ENCODE results near the gene CCDC51. TPM values are rescaled to one million over a fixed set of nuclear protein-coding genes. Genes with fewer than 3 reads are reported as not detected.

CCDC51 gene
- total and polyA plus RNA-seq, 2 experiments from 2014 or later = 20.8 to 24.1 TPM

DNA sequence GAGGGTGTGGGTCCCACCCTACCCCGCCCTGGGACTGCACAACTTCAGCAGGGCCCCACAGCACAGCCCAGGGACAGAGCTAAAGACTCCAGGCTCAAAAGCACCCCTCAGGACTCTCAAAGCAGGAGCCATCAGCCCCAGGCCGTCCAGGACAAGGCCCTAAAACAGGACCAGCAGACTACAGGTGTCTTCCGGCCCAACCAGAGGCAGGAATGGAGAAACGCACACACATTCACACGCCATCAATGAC is 32.7 kb upstream of the CCDC51 start (continued):
- TF ChIP-seq, protein P1, sequence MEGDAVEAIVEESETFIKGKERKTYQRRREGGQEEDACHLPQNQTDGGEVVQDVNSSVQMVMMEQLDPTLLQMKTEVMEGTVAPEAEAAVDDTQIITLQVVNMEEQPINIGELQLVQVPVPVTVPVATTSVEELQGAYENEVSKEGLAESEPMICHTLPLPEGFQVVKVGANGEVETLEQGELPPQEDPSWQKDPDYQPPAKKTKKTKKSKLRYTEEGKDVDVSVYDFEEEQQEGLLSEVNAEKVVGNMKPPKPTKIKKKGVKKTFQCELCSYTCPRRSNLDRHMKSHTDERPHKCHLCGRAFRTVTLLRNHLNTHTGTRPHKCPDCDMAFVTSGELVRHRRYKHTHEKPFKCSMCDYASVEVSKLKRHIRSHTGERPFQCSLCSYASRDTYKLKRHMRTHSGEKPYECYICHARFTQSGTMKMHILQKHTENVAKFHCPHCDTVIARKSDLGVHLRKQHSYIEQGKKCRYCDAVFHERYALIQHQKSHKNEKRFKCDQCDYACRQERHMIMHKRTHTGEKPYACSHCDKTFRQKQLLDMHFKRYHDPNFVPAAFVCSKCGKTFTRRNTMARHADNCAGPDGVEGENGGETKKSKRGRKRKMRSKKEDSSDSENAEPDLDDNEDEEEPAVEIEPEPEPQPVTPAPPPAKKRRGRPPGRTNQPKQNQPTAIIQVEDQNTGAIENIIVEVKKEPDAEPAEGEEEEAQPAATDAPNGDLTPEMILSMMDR (conservative IDR thresholded peaks at IDR 0.05; ENCODE audit: low read depth in 2 of 2) = no peak

- no peak for ATAC-seq
- Histone ChIP-seq H3F3A (replicated peaks; ENCODE audit: low read depth) (peaks cover 18% of the 10 kb centered on the region), H3K4me1 (ENCODE audit: insufficient read depth) (peaks cover 18% of the 10 kb centered on the region), H3K9me2 (ENCODE audit: insufficient read depth) (no peaks in the 10 kb centered on the region), H3K36me3 (ENCODE audit: insufficient read depth) (peaks cover 9% of the 10 kb centered on the region; the same call in 1 of the 2 replicates), H3K4me2 (no peak overlapping the region), H2AFZ (no peak overlapping the region), H3K27me3 (ENCODE audit: insufficient read depth) (no peaks in the 10 kb centered on the region), H3K79me2 (replicated peaks; ENCODE audit: insufficient read depth) (peaks cover 24% of the 10 kb centered on the region), H3K4me3 (no peak overlapping the region), H4K20me1 (replicated peaks; ENCODE audit: insufficient read depth) (no peaks in the 10 kb centered on the region), H3K27ac (ENCODE audit: low read depth) (0 out of 2 replicates have a peak overlapping the region, but pooled peaks have one; percentile 59)
- Mint-ChIP-seq H3K9me3 (peaks cover 4% of the 10 kb centered on the region), H3K4me1 (peaks cover 40% of the 10 kb centered on the region), H3K4me3 (no peak overlapping the region; the same call in 2 of the 3 replicates), H3K36me3 (ENCODE audit: low read depth) (peaks cover 41% of the 10 kb centered on the region), H3K27me3 (ENCODE audit: insufficient read depth, low read depth, poor library complexity) (peaks cover 29% of the 10 kb centered on the region), H3K27ac (peak overlapping the region; percentile 66)
- DNase-seq (ENCODE audit: low spot score) = no peak
- TF ChIP-seq CREB1 (CRISPR knock-in tag; IDR thresholded peaks at IDR 0.05; ENCODE audit: low read depth) = no peak
- TF ChIP-seq EZH2phosphoT487 (IDR thresholded peaks at IDR 0.05; ENCODE audit: unreplicated experiment) = no peak
- TF ChIP-seq, protein P2, sequence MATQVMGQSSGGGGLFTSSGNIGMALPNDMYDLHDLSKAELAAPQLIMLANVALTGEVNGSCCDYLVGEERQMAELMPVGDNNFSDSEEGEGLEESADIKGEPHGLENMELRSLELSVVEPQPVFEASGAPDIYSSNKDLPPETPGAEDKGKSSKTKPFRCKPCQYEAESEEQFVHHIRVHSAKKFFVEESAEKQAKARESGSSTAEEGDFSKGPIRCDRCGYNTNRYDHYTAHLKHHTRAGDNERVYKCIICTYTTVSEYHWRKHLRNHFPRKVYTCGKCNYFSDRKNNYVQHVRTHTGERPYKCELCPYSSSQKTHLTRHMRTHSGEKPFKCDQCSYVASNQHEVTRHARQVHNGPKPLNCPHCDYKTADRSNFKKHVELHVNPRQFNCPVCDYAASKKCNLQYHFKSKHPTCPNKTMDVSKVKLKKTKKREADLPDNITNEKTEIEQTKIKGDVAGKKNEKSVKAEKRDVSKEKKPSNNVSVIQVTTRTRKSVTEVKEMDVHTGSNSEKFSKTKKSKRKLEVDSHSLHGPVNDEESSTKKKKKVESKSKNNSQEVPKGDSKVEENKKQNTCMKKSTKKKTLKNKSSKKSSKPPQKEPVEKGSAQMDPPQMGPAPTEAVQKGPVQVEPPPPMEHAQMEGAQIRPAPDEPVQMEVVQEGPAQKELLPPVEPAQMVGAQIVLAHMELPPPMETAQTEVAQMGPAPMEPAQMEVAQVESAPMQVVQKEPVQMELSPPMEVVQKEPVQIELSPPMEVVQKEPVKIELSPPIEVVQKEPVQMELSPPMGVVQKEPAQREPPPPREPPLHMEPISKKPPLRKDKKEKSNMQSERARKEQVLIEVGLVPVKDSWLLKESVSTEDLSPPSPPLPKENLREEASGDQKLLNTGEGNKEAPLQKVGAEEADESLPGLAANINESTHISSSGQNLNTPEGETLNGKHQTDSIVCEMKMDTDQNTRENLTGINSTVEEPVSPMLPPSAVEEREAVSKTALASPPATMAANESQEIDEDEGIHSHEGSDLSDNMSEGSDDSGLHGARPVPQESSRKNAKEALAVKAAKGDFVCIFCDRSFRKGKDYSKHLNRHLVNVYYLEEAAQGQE (IDR thresholded peaks at IDR 0.05; ENCODE audit: unreplicated experiment) = no peak
- no peak for TF ChIP-seq POLR2AphosphoS5 (IDR thresholded peaks at IDR 0.05; ENCODE audit: low read depth)
- TF ChIP-seq ZNF331 (CRISPR knock-in tag; IDR thresholded peaks at IDR 0.05; ENCODE audit: low read depth) = no peak
- no peak for TF ChIP-seq EZH2 (IDR thresholded peaks at IDR 0.05; ENCODE audit: low read depth, unreplicated experiment)
- TF ChIP-seq JUNB (IDR thresholded peaks at IDR 0.05; ENCODE audit: unreplicated experiment) = no peak
- TF ChIP-seq STAT1 (IDR thresholded peaks at IDR 0.05; ENCODE audit: unreplicated experiment) = no peak
- no peak for TF ChIP-seq ZNF114 (CRISPR knock-in tag; IDR thresholded peaks at IDR 0.05)
- no peak for TF ChIP-seq NANOG (IDR thresholded peaks at IDR 0.05; ENCODE audit: borderline replicate concordance)
- TF ChIP-seq, protein P1 (conservative IDR thresholded peaks at IDR 0.05; ENCODE audit: low read depth in 2 of 2) = no peak
- TF ChIP-seq, protein P3, sequence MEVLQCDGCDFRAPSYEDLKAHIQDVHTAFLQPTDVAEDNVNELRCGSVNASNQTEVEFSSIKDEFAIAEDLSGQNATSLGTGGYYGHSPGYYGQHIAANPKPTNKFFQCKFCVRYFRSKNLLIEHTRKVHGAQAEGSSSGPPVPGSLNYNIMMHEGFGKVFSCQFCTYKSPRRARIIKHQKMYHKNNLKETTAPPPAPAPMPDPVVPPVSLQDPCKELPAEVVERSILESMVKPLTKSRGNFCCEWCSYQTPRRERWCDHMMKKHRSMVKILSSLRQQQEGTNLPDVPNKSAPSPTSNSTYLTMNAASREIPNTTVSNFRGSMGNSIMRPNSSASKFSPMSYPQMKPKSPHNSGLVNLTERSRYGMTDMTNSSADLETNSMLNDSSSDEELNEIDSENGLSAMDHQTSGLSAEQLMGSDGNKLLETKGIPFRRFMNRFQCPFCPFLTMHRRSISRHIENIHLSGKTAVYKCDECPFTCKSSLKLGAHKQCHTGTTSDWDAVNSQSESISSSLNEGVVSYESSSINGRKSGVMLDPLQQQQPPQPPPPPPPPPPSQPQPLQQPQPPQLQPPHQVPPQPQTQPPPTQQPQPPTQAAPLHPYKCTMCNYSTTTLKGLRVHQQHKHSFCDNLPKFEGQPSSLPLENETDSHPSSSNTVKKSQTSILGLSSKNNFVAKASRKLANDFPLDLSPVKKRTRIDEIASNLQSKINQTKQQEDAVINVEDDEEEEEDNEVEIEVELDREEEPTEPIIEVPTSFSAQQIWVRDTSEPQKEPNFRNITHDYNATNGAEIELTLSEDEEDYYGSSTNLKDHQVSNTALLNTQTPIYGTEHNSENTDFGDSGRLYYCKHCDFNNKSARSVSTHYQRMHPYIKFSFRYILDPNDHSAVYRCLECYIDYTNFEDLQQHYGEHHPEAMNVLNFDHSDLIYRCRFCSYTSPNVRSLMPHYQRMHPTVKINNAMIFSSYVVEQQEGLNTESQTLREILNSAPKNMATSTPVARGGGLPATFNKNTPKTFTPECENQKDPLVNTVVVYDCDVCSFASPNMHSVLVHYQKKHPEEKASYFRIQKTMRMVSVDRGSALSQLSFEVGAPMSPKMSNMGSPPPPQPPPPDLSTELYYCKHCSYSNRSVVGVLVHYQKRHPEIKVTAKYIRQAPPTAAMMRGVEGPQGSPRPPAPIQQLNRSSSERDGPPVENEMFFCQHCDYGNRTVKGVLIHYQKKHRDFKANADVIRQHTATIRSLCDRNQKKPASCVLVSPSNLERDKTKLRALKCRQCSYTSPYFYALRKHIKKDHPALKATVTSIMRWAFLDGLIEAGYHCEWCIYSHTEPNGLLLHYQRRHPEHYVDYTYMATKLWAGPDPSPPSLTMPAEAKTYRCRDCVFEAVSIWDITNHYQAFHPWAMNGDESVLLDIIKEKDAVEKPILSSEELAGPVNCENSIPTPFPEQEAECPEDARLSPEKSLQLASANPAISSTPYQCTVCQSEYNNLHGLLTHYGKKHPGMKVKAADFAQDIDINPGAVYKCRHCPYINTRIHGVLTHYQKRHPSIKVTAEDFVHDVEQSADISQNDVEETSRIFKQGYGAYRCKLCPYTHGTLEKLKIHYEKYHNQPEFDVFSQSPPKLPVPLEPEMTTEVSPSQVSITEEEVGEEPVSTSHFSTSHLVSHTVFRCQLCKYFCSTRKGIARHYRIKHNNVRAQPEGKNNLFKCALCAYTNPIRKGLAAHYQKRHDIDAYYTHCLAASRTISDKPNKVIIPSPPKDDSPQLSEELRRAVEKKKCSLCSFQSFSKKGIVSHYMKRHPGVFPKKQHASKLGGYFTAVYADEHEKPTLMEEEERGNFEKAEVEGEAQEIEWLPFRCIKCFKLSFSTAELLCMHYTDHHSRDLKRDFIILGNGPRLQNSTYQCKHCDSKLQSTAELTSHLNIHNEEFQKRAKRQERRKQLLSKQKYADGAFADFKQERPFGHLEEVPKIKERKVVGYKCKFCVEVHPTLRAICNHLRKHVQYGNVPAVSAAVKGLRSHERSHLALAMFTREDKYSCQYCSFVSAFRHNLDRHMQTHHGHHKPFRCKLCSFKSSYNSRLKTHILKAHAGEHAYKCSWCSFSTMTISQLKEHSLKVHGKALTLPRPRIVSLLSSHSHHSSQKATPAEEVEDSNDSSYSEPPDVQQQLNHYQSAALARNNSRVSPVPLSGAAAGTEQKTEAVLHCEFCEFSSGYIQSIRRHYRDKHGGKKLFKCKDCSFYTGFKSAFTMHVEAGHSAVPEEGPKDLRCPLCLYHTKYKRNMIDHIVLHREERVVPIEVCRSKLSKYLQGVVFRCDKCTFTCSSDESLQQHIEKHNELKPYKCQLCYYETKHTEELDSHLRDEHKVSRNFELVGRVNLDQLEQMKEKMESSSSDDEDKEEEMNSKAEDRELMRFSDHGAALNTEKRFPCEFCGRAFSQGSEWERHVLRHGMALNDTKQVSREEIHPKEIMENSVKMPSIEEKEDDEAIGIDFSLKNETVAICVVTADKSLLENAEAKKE (CRISPR knock-in tag; IDR thresholded peaks at IDR 0.05) = no peak
Measured at GRCh38 chr3:48470286-48470685, 30.4 kb upstream of the CCDC51 start.

Data from GM23338 (cell line).